Kidney capillary endothelial cell (primary cell): ENCODE data around the gene RAB6B.

Experiments
- DNase-seq: peaks from one replicate; pipeline ENCODE4 v3.0.0-alpha.2; 2018; ENCODE audit warnings: low spot score

Gene RAB6B

GRCh38 chr3:133881492-133881891 is 14.2 kb downstream of the RAB6B start:
- no peak for DNase-seq

DNA sequence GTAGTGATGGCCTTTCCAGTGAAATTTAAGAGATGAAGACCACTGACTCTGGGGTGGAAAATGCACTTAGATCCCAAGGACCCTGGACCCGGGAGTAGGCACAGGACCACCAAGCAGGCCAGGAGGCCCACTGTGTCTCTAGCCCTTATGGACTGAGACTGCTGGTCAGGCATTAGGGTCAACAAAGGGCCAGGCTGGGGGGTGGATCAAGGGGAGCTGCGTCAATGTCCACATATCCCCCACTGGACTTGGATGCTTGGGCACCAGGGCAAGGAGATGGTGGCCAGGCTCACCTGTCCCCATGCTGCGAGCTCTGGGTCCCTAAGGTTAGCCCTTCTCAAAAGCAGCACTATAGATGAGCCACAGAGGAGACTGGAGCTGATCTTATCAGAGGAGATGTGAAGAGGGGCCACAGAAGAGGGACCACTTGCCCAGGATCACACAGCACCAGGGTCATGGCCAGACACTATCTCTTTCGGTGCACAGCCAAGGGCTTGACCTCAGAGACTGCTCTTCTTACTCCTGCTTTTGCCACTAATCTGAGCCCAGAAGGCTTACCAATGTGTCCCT is 14.7 kb downstream of the RAB6B start:
- DNase-seq: no peak

- no peak for DNase-seq
Measured at GRCh38 chr3:133880287-133880686, 15.4 kb downstream of the RAB6B start.

DNA sequence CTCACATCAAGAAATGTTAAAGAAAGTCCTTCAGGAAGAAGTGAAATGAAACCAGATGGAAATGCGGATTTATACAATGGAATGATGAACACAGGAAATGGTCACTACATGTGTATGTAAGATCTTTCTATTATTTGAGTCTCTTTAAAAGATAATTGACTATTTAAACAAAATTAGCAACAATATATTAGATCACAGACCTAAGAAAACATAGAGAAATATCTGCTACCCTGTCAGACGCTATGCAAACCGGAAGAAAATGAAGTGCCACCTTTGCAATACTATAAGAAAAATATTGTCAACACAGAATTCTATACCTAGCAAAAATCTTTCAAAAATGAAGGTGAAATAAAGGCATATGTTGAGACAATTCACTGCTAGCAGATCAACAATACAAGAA is 17.2 kb downstream of the RAB6B start:
- DNase-seq: no peak

DNA sequence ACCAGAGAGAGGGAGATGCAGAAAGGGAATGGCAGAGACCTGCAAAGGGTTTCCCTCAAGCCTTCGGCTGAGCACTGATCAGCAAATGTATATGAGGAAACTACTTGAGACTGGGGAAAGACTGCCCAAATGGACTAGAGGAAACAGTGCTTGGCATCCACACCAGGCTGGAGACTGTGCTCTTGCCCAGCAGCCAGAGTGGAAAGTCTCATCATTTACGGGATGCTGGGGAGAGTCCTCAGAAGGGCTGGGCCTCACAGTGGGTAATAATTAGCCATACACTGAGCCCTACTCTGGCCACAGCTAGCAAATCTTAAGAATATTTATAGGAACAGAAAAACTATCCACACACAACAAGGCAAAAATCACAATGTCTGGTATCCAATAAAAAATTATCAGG is 18.5 kb downstream of the RAB6B start:
- no peak for DNase-seq

DNA sequence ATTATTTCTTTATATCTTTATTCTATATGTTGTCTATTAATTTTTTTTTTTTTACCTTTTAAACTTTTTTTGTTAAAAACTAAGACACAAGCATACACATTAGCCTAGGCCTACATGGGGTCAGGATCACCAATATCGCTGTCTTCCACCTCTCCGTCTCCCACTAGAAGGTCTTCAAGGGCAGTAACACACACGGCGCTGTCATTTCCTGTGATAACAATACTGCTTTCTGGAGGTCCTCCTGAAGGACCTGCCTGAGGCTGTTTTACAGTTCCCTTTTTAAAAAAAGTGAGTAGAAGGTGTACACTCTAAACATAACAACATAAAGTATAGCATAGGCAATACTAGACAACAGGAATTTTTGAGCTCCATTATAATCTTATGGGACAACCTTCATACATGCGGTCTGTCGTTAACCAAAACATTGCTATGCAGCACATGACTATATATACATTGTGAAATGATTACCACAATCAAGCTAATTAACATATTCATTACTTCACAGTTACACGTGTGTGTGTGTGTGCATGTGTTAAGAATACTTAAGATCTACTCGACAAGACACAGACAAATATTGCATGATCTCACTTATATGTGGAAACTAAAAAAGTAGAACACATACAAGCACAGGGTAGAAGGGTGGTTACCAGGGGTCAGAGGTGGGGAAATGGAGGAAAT is 20.8 kb downstream of the RAB6B start:
- peak; percentile 40 for DNase-seq

DNA sequence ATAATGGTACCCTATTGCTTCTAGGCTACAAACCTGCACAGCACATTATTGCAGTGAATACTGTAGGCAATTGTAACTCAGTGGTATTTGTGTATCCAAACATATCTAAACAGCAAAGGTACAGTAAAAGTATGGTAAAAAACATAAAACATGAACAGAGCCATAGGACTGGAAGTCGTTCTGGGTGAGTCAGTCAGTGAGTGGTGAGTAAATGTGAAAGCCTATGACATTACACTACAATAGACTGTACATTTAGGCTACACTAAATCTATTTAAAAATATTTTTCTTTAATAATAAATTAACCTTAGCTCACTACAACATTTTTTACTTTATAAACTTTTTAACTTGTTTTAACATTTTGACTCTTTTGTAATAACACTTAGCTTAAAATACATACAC is 21.3 kb downstream of the RAB6B start:
- peak; percentile 49 for DNase-seq

DNA sequence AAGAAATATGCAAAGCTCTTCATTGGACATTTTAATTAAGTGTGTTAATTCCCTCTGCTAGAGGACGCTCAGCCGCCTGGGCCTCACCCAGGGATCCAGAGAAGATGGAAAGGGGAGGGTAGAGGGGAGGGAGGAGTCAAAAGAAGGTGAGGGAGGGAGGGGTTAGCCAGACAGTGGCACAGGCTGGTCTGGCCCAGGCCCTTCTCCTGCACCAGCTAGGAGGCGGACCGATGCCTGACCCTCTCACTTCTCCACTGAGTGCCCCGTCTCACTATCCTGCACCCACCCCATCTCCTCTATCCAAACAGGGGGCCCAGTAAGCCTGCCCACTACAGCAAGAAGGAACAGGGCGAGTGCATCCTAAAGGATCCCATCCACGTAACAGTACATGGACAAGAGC is 22.9 kb downstream of the RAB6B start:
- no peak for DNase-seq

DNA sequence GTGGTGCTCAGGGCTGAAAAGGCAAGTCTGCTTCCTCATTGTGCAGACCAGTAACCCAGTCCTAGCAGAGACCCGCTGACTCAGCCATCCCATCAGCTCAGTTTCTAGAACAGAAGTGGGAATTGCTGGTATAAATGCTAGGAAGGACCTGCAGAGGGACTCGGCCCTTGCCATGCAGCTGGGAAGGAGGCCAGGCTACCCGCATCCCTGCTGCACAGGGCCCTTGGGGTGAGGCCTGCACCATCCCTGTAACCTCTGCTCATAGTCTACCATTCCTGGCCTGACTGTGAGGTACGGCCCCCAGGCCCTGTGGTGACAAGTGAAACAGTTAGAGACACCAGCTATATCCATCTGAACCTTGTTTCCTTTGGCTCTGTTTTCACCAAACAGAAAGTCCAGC is 23.5 kb downstream of the RAB6B start:
- DNase-seq: no peak

- DNase-seq: no peak
Measured at GRCh38 chr3:133871368-133872090, 24.2 kb downstream of the RAB6B start.

- DNase-seq: no peak
Measured at GRCh38 chr3:133870822-133871221, 24.9 kb downstream of the RAB6B start.

DNA sequence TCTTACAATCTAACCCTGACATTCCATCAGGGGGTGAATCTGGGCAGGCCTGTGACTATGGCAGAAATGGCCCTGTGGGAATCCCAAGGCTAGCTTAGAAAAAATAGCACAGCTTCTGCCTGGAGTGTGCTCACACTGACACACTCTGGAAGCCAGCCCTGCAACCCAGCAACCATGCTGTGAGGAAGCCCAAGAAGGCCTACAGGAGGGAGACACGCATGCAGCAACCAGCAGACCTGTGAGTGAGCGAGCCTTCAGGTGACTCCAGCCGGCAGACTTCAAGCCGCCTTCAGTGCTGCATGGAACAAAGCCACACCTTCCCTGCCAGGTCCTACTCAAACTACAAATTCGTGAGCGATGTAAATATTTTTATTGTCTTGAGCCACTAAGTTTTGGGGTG is 26.1 kb downstream of the RAB6B start:
- no peak for DNase-seq

DNA sequence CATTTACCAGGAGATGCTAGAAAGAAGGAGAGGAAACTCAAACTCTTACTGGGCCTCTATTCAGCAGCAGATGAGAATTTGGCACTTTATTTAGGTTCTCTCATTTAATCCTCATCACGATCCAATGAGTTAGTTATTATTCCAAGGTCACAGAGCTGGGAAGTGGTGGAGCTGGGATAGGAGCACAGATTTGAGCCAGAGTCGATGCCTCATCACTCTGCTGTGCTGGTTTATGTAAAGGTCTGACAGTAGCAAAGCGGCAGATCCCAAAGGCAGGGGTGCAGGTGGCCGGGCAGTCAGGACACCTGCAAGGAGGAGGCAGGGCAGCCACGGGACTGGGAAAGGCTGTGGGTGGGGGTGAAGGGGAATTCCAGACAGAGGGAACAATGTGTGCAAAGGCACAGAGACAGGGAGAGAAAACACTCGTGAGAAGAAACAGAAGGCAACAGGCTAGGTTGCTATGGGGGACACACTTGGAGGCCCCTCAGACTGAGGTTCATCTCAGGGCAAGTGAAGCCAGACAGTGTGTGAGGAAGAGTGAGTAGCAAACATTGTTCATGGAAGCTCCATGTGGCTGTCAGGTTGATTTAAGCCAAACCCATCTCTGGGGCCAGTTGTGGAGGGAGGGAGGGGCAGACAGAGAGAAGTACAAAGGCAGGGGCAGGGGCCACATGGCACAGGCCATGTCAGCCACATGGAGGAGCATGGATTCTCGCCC is 26.8 kb downstream of the RAB6B start:
- no peak for DNase-seq

GRCh38 chr3:133868186-133868585 is 27.5 kb downstream of the RAB6B start:
- DNase-seq: no peak

DNA sequence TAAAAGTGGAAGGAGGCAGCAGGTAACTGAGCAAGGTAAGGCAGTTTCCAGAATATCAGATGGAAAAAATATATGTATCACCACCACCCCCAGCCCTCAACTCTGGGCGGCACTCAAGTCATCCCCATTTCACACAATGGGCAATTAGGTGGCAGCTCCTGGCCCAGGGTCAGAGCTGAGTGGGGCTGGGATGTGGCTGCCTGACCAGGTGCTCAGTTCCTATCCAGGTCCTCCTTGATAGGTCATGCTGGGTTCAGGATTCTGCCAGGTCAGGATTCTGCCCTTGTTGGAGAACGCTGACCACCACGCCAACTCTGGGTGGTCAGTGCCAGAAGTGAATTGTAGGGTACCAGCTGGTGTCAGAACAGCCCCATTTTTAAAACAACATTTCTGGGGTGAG is 29.5 kb downstream of the RAB6B start:
- no peak for DNase-seq

- DNase-seq: no peak
Measured at GRCh38 chr3:133865136-133865855, 30.4 kb downstream of the RAB6B start.

- DNase-seq: no peak
Measured at GRCh38 chr3:133864616-133865015, 31.1 kb downstream of the RAB6B start.

DNA sequence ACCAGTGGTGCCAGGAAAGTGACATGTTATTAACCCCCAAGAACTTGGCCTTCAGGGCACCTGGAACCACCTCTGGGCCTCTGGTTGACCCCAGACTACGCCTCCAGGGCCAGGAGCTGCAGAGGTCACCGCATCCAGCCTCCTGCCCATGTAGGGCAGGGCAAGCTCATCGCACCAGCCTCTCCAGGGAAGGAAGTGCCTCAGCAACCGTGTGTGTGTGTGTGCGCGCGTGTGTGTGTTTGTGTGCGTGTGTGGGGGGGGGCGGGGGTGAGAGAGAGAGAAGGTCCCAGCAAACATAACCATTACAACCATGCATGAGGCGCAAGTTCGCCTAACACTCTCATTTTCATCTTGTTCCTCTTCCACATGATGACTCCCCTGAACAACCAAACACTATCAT is 31.8 kb downstream of the RAB6B start:
- no peak for DNase-seq

DNA sequence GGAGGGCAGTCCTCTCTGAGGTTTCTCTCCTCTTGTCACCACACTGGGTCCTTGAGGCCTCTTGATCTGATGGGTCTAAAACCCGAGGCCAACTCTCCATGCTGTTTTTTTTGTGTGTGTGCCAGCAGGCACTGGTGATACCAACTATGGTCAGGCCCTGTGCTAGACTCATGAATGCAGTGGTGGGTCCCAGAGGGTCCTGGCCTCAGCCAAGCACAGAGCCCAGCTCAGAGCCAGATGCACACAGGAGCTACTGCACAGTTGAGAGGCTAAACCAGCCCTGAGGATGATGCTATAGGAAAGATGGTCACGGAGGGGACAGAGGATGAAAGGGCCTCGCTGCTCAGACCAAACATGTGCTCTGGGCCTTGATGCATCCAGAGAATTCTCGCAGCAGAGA is 33.5 kb downstream of the RAB6B start:
- DNase-seq: no peak

DNA sequence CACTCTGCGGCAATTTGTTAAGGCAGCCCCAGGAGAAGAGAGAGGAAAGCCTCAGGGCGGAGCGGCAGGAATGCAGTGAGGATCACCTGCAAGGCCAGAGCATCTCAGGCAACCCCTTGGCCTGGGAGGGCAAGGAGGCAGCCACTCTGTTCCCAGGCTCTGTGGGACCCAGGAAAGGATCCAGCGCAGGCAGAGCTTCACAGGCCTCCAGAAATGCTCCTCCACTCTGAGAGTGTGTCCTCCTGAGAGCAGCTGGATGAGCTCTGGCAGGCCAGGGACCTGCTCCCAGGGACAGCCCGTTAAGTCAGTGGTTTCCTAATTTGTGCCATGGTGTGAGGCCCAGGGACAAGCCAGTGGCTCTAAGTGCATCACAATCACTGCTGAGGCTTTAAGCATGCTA is 35.2 kb downstream of the RAB6B start:
- no peak for DNase-seq

DNA sequence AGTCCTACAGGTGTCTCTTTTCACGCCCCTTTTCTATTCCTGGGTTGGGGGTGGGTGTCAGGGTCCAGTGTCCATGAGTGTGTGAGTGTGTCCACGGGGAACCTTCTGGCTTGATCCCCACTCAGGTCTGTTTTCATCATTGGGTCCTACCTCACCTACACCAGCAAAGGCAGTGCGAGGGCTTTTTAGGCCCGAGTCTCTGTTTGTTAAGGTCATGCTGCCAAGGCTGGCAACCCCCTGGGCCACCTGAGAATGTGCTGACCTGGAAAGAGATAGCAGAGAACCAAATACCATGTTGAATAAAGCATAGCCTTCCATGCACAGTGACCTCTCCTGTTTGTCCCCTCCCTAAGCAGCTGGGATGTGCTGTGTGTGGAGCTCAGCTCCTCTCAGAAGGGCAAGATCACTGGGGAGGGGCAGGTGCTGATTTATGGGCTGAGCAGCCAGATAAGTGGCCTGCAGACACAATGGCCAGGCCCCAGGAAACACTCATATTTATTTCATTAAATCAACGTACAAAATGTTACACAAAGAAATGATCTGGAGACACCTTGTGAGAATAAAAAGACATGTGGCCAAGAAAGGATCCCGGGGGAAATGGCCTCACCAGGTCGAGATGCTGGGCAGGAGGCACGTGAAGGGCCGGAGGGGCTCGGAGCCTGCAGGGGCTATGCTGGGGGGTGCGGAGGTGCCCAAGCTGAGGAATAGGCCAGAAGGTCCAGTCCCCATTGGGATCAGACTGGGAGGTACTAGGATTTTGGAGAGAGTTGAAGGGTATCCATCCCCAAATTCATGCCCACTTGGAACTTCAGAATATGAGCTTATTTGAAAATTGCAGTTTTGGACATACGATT is 36.1 kb downstream of the RAB6B start:
- no peak for DNase-seq
